HPDE6-E6E7 (cell line): ENCODE data around the gene DPP6.

Experiments used
- DNase-seq: peaks from one replicate; pipeline ENCODE4 v3.0.0; 2011; ENCODE audit warnings: missing footprints; ENCODE audit errors: extremely low spot score

DPP6 gene

DNA sequence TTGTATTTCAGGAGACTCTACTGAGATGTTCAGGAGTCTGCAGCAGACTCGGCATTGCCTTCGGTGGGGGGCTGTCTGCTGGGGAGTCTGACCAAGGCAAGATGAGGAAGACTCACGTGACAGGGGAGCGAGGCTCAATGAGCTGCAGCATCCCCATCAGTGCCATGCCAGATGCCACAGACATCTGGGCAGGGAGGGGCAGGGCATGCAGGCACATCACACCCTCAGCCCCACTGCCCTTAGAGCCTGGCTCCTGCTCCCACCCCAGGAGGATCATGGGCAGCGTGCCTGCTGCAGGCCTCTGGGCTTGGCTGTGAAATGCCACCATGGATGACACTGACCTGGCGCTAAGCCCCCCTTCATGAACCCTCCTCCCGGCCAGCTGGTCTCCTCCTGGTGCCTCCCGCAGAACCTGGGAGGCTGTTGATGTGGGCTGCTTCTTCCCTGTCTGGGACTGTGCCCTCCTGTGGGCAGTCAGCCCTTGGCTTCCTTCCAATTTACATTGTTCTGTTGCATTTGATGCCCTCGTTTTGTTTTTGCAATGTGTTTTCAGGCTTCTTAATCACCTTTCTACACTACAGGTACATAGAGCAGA, 715.7 kb downstream of the DPP6 start:
- no peak for DNase-seq

DNA sequence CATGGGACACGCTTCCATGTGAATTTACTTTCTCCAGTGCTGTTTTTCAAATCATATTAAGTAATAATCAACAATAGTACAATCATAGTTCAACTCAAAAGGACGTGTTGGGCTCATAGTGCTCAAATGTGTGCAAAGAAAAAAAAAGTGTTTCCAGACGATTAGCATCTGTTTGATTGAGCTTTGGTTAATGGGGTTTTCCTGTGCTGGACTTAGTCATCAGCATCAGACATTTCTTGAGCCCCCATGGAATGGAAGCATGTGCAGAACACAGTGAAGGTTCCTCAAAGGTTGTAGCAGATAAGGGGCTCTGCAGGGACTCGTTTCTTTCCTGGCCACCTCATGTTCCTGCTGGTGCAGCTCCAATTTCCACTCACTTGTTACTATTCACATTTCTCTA, 716.8 kb downstream of the DPP6 start:
- no peak for DNase-seq

DNA sequence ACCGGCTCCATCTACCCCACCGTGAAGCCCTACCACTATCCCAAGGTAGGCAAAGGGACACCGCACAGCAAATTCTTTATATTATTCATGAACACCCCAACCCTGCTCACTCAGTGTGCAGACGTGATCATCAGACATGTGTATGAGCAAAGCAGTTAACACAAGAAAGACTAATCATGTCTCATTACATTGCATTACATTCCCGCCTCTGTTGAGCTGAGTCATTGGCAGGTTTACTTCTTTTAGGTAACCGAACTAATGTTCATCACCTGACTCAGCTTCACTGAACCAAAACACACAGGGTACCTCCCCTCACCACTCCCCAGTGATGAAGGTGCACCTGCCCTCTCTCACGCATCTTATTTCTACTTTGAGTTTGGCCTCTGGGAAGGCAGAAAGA, 717.3 kb downstream of the DPP6 start:
- no peak for DNase-seq

DNA sequence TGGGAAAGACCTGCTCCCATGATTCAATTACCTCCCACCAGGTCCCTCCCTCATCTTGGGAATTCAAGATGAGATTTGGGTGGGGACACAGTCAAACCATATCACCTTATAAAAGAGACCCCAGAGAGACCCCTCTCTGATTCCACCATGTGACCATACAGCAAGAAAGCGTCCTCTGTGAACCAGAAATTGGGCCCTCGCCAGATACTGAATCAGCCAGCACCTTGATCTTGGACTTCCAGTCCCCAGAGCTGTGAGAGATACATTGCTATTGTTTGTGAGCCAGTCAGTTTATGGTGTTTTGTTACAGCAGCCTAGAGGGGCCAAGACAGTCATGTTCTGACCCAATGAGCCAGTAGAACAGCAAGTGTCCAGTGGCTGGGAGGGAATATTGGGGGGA, 718.2 kb downstream of the DPP6 start:
- no peak for DNase-seq

DNA sequence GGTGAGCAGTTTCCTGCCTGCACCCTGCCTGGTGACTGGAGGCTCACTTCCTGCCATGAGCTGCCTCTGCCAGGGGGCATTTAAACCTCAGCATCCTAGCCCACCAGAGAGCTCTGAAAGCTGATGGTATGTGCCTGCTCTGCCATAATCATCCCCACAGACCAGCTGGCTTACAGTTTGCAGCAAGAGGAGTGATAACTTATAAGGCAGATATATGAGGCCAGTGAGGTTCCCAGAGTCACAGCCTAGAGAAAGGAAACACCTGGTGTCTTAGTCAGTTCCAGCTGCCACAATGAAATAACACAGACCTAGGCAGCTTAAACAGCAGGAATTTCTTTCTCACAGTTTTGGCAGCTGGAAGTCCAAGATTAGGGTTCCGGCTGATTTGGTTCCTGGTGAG, 718.8 kb downstream of the DPP6 start:
- no peak for DNase-seq

DNA sequence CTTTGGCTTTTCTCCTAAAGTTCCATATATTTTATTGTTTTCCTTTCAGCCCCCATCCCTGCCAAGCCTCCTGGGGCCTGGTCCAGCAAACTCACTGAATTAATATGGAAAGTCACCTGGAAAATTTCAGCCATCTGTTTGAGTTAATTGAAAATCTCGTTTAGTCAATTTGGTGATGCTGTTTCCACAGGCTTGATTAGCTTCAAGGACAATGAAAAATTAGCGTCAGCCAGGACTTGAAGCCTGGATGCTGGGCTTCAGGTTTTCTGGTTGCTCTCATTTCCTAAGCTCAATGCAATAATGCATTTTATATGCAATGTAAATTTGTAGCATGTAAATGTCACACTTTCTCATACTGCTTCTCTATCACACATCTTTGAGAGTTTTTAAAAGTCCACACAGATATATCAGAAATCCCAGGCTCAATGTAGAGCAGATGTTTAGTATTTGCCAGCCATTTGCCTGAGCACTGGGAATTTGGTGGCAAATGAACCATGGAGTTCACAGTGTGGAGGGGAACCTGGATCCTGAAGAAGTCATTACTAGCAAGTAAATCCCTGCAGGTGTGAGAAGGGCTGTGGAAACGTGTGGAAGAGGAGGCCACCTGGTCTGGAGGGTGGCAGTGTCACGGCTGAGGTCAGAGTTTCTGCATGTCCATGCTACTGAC, 722.2 kb downstream of the DPP6 start:
- no peak for DNase-seq

DNA sequence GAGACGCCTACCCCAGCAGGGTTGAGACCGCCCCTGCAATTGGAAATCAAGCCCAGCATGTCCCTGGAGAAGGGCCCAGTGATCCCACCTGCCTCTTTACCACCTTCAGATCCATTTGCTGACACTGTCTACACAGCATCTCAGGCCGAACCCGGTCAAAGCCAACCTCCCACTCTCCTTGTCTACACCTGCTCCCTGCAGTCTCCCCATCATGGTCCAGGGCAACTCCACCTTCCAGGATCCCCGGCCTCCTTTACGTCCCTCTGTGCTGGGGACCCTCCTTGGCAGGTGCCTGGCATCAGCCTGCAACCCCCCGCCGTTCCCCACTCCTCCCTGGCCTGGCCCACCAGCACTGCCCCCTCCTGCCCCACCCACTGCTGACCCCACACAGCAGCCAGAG, 723.5 kb downstream of the DPP6 start:
- DNase-seq, result no peak

DNA sequence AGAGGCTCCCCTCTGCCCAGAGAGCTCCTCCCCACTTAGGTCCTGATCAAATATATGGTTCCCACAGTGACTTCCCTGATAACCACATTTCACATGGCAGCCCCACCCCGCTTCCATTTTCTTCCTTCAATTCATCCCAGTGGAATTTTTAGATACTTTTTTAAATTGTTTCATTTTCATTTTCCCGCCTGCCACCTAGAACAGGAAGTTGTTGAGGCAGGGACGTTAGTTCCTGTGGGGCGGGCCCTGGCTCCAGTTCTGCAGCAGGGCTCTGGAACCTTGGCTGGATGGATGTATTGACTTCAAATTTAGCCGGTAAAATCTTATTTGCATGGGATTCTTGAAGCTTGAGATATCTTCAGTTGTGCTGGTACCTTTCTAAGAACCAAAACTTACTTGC, 724.2 kb downstream of the DPP6 start:
- no peak for DNase-seq

DNA sequence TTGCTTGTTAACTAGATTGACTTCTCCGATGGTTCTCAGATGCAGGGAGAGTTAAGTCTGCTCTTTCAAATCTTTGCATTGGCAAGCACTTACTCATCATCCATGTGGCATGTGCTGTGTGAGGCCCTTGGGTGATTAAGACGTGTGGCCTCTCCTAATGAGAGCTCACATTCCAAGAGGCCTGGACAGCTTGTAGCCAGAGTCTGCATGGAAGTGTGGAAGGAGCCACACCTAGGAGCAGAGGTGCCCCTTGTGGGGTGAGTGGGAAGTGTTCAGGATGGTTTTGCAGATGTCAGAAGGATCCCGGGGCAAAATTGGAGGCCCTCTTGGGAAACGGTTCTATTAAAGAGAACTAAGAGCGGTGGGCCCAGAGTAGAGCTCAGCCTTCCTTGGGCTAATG, 724.8 kb downstream of the DPP6 start:
- no peak for DNase-seq

DNA sequence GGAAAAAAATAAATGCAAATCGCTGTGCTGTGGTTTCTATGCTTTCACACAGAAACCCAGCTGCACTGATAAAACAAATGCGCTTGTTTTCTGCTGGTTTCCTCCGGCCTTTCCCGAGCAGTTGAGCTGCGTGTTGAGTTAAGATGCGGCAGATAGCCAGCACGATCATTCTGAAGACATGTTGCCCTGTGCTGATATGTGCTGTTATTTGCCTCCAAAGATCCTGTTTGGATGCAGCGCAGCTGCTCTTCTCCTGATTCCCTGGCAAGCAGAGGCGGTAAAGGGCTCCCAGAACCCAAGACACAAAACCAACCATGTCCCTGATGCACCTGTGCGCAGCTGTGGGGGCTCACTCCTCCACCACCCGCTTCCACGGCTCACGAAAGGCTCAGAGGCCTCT, 725.3 kb downstream of the DPP6 start:
- DNase-seq, result no peak

DNA sequence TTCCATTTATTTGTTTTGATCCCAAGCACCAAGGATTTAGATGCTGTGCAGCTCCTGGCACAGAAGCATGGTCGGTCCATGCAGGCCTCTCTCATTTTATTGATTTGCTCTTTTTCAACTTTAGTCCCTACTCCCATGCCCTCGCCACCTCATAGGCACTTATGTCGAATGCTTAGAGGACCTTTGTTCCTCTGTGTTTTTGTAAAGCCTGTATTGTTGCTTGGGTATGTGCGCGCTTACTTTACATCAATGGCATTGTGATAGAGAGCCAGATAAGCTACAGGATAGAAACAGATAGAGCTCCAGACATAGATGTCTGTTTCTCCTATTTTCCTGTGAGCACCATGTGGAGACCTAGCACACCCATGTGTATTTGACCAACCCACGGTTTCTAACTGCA, 725.7 kb downstream of the DPP6 start:
- no peak for DNase-seq

DNA sequence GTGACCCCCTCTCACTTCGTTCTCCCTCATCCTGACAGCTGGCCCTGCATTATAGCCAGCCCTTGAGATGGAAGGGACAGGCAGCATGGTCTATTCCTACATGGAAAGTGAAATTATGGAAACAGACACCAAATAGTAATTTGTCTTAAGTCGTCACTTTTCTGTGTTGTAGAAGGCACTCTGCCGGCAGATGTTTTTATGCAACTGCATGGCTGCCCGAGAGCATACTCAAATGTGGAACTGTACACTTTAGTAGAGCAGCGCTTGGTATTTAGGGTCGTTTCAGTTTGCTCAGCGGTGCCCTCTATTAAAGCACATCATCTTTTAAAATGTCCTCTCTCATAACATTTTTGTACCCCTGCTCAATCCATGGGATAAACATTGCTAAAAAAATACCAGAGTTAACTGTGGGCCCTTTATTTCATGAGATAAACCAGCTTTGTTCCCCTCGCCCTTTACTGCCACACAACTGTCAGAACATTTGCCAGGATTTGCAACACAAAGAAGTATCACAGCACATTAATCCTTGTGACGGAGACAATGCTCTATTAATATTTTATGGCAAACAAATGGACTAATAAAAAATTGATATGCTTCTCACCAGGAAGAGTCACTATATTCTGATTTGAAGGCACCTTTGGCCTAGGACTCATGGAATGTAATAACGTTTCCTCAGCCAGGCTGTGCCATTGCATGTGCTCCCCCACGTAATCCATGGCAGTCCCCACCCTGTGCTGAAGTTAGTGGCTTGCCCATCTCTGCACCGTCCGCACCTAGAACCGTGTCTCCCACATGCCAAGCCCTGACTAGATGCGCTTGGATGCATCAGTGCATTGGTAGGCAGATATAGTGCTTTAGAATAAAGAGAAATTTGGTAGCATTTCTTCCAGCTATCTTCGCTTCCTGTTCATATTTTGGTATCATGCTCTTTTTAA, 729.4 kb downstream of the DPP6 start:
- DNase-seq, result no peak

DNA sequence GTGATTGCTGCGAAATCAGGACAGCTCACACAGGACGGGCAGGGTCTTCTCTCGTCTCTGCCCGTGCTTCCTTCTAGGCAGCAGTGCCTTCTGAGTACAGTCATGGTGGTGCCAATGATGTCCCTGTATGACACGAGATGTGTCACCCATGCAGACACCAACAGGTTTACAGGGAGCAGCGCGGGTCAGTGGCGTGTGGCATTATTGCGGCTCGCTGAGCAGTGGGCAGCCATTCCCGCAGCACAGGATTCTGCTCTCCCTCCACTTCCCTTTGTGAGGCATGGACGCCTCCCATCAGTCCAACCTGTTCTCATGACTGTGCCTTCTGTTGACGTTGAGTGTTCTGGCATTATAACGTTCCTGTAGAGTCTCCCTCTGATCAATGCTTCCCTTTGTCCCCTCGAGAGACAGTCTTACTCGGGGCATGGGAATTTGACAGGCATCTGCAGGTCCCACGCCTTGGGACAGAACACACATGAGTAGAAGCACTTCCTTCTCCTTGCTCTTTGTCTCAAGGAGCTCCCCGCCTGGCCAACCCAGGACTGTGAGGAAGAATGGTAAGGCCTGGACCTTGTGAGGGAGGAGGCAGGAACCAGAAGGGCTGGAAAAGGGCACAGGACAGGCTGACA, 731.2 kb downstream of the DPP6 start:
- DNase-seq, result no peak

DNA sequence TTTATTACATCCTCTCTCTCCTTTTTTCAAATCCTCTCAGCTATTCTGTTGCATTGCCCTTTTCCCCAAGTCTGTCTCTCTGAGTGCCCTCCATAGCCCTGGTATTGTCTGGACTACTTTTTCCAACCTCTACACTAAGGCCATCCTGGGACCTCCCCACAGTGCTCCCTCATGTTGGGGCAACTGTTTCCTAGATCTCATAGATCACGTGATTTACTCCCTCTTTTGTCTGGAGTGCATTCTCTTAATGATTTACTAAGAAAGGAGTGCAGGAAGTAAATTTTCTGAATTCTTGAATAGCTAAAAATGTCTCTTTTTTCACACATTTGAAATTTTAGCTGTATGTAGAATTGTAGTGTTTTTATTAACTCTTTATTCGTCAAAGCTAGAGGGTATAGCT, 733.7 kb downstream of the DPP6 start:
- DNase-seq, result no peak

DNA sequence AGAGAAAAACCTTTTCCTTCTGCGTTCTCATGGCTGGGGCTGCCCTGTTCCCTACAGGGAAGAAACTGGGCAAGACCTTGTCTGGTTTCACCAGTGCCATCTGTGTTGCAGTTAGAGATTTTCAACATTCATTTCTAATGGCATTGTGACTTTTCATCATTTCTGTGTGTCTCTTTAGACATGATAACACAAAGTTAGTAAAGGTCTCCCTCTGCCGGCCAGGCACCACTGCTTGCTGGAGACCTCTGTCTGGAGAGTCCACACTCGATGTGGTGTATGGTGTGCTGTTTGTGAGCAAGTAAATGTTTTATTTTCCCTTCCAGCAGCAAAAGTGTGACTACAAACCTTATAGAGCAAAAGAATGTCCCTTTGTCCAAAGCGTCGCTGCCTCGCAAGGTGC, 737.2 kb downstream of the DPP6 start:
- no peak for DNase-seq

DNA sequence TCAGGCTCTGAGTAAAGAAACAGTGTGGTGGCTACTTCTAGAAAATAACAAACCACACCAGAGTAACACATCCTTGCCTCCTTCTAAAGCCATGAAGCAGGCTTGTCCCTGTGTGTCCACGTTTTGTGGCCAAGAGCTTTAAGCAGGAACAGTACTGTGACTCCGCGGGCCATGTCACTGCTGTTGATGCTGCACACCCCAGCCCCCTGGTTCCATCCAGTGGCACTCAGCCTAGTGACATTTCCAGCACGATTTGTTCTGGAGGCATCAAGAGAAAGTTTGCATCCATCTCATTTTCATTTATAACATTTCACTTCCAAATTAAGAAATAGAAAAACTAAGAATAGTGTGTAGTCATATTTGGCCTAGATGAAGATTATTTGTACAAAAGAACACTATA, 739.4 kb downstream of the DPP6 start:
- DNase-seq, result no peak

DNA sequence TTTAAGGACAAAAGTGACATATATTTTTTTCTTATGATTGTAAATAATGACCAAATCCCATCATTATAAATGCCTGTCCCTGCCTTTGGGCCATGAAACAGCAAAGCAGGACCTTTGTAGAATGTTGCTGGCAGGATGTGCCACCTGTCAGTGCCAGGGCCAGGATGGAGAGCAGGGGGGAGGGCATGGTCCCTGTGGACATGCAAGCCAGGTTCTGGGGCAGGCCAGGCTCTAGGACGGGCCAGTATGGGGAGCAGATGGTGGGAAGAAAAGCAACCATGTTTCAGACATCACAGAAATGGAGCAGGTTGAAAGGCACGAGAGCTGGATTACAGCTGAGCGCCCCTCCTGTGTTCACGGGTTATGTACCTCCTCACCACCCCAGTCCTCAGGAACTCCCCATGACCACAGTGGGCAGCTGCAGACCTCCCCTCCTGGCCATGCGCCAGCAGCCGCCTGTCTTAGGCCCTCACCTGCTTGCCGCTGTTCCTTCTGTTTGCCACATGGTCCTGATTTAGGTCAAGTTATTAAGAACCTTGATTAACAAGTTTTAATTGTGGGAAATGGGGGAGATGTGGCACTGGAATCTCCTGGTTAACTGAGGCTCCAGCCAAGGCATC, 740.3 kb downstream of the DPP6 start:
- DNase-seq, result no peak

DNA sequence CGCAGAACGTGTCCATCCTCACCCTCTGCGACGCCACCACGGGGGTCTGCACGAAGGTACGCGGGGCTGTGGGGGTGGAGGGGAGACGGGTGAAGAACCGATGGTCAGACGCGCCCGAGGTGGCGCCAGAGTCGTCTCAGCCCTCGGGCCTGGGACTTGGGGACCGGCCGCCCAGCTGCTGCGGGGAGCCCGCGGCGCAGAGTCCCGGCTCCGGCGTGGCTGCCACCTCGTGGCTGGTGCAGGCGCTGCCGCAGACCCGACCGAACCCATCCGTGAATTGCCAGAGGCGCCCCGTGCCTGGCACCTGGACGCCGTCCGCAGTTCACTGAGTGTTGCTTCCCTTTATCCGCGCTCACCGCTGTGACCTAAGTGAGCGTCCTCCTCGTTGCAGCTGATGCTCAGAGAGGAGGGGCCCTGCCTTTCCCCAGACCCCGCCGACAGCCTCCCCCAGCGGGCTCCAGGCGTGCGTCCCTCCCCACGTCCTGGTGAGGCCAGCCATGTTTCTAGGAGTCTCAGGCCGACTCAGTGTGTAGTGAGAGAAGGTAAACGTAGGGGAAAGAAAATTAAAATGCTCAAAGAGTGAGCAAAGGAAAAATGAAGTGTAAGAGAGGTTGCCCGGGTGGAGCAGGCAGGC, 742.1 kb downstream of the DPP6 start:
- DNase-seq, result no peak

DNA sequence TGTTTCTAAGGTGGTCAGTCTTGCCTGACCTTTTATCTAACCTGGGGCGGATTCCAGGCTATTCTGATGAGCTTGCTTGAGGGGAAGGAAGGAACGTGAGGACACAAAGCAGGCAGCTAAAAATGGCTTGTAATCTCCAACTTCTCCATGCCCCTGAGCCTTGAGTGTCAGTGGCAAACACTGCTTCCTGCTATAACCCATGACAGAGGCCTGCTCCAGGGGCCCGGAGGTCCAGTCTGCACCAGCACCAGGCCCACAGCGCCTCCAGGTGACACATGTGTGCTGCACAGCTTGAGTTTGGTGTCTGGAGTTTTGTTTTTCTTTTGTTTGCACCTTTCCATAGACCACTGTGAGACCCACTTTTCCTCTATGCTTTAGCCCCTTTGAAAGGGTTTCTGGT, 742.8 kb downstream of the DPP6 start:
- DNase-seq, result no peak

DNA sequence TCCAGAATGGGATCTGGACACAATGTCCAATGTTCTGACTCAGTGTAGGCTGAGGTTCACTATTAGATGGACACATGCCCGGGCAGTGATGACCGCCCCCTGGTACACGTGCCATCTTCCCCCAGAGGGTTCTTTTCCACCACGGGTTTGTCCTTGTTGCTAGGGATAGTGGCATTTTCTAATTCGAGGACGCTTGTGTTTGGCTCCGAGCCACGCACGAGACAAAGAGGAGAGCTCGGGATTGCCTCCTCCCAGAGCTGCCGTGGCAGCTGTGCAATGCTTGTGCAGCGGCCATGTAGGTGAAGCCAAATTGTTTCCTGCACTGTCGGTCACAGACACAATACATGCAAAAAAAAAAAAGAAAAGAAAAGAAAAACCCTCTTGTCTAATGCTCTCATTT, 743.2 kb downstream of the DPP6 start:
- DNase-seq, result no peak

DNA sequence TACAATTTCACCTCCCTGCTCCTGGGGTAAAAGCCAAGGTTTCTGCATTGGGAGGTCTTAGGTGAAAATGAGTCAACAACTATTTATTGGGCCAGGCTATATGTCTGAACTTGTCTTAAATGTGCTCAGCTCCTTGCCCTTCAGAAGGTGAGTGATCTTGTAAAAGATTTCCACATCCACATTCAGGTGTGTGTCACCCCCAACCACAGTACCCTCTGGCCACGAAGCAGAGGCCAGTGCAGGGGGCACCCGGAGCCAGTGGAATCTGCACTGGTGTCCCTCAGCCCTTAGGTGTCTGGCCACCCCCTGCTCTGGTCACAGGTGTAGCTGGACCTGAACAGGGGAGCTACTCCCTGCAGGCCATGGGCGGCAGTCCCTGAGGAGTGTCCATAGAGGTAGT, 752.3 kb downstream of the DPP6 start:
- no peak for DNase-seq

DNA sequence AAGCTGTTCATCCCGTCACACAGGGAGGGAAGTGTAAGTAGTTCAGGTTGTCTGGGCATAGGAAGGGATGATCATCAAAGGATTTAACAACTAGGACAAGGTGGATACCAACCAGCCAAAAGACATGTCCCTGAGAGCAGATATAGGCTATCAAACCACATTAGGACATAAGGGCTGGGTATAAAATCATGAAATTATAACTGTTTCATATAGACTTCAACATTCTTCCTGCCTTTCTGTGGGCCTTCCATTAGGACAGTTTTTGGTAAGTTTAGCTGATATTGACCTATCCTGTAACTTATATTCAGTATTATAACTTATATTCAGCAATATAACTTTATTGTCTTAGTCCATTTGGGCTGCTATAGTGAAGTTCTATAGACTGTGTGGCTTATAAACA, 759.8 kb downstream of the DPP6 start:
- DNase-seq, result no peak
